ENCODE measurements around the gene AKAP8L.
"Not testable (repeated sequence)": the region's sequence is repeated elsewhere in the genome, so short reads cannot be mapped to it uniquely, and the experiment has no call there.

Gene AKAP8L

GRCh38 chr19:15374105-15374651 lies 44.6 kb downstream of the AKAP8L start:
- H3K27ac ChIP-seq (ENCODE audit: low read depth, low read length) = no peak overlapping the region
- H3K27me3 ChIP-seq (ENCODE audit: control insufficient read depth, insufficient read depth, low read length) = no peaks in the 10 kb centered on the region
- no peak overlapping the region for H3K9ac ChIP-seq (ENCODE audit: low read length)
- H3K4me3 ChIP-seq (ENCODE audit: low read length) = no peak overlapping the region
- H3K4me1 ChIP-seq (ENCODE audit: control insufficient read depth, insufficient read depth, low read length) = peaks cover 11% of the 10 kb centered on the region
- peaks cover 28% of the 10 kb centered on the region for H3K36me3 ChIP-seq (ENCODE audit: control insufficient read depth, insufficient read depth, low read length)

GRCh38 chr19:15373644-15374043 lies 45.1 kb downstream of the AKAP8L start:
- H3K27ac ChIP-seq (ENCODE audit: low read depth, low read length) = no peak overlapping the region
- H3K4me3 ChIP-seq (ENCODE audit: low read length) = no peak overlapping the region
- peaks cover 28% of the 10 kb centered on the region for H3K36me3 ChIP-seq (ENCODE audit: control insufficient read depth, insufficient read depth, low read length)
- no peaks in the 10 kb centered on the region for H3K27me3 ChIP-seq (ENCODE audit: control insufficient read depth, insufficient read depth, low read length)
- H3K9ac ChIP-seq (ENCODE audit: low read length) = no peak overlapping the region
- H3K4me1 ChIP-seq (ENCODE audit: control insufficient read depth, insufficient read depth, low read length) = peaks cover 11% of the 10 kb centered on the region

GRCh38 chr19:15372891-15373301 lies 45.9 kb downstream of the AKAP8L start:
- Histone ChIP-seq H3K4me1 (ENCODE audit: control insufficient read depth, insufficient read depth, low read length) (peaks cover 8% of the 10 kb centered on the region), H3K9ac (ENCODE audit: low read length) (no peak overlapping the region), H3K36me3 (ENCODE audit: control insufficient read depth, insufficient read depth, low read length) (peaks cover 33% of the 10 kb centered on the region), H3K4me3 (ENCODE audit: low read length) (no peak overlapping the region), H3K27ac (ENCODE audit: low read depth, low read length) (no peak overlapping the region), H3K27me3 (ENCODE audit: control insufficient read depth, insufficient read depth, low read length) (no peaks in the 10 kb centered on the region)

GRCh38 chr19:15372470-15372869 lies 46.3 kb downstream of the AKAP8L start:
- Histone ChIP-seq H3K9ac (ENCODE audit: low read length) (no peak overlapping the region), H3K27ac (ENCODE audit: low read depth, low read length) (no peak overlapping the region), H3K4me3 (ENCODE audit: low read length) (no peak overlapping the region), H3K4me1 (ENCODE audit: control insufficient read depth, insufficient read depth, low read length) (peaks cover 5% of the 10 kb centered on the region), H3K36me3 (ENCODE audit: control insufficient read depth, insufficient read depth, low read length) (peaks cover 38% of the 10 kb centered on the region), H3K27me3 (ENCODE audit: control insufficient read depth, insufficient read depth, low read length) (no peaks in the 10 kb centered on the region)

GRCh38 chr19:15371786-15372380 lies 46.9 kb downstream of the AKAP8L start:
- peaks cover under 1% of the 10 kb centered on the region for H3K4me1 ChIP-seq (ENCODE audit: control insufficient read depth, insufficient read depth, low read length)
- H3K9ac ChIP-seq (ENCODE audit: low read length) = no peak overlapping the region
- peaks cover 40% of the 10 kb centered on the region for H3K36me3 ChIP-seq (ENCODE audit: control insufficient read depth, insufficient read depth, low read length)
- H3K4me3 ChIP-seq (ENCODE audit: low read length) = no peak overlapping the region
- H3K27me3 ChIP-seq (ENCODE audit: control insufficient read depth, insufficient read depth, low read length) = no peaks in the 10 kb centered on the region
- H3K27ac ChIP-seq (ENCODE audit: low read depth, low read length) = no peak overlapping the region

GRCh38 chr19:15371119-15371518 lies 47.7 kb downstream of the AKAP8L start:
- no peak overlapping the region for H3K27ac ChIP-seq (ENCODE audit: low read depth, low read length)
- no peaks in the 10 kb centered on the region for H3K4me1 ChIP-seq (ENCODE audit: control insufficient read depth, insufficient read depth, low read length)
- no peaks in the 10 kb centered on the region for H3K27me3 ChIP-seq (ENCODE audit: control insufficient read depth, insufficient read depth, low read length)
- peaks cover 41% of the 10 kb centered on the region for H3K36me3 ChIP-seq (ENCODE audit: control insufficient read depth, insufficient read depth, low read length)
- H3K9ac ChIP-seq (ENCODE audit: low read length) = no peak overlapping the region
- no peak overlapping the region for H3K4me3 ChIP-seq (ENCODE audit: low read length)

GRCh38 chr19:15369594-15369891 lies 49.2 kb downstream of the AKAP8L start:
- no peak overlapping the region for H3K27ac ChIP-seq (ENCODE audit: low read depth, low read length)
- no peaks in the 10 kb centered on the region for H3K27me3 ChIP-seq (ENCODE audit: control insufficient read depth, insufficient read depth, low read length)
- no peaks in the 10 kb centered on the region for H3K4me1 ChIP-seq (ENCODE audit: control insufficient read depth, insufficient read depth, low read length)
- H3K9ac ChIP-seq (ENCODE audit: low read length) = no peak overlapping the region
- H3K4me3 ChIP-seq (ENCODE audit: low read length) = no peak overlapping the region
- peaks cover 49% of the 10 kb centered on the region for H3K36me3 ChIP-seq (ENCODE audit: control insufficient read depth, insufficient read depth, low read length)

GRCh38 chr19:15368798-15369593 lies 49.8 kb downstream of the AKAP8L start:
- no peaks in the 10 kb centered on the region for H3K4me1 ChIP-seq (ENCODE audit: control insufficient read depth, insufficient read depth, low read length)
- no peak overlapping the region for H3K27ac ChIP-seq (ENCODE audit: low read depth, low read length)
- H3K27me3 ChIP-seq (ENCODE audit: control insufficient read depth, insufficient read depth, low read length) = no peaks in the 10 kb centered on the region
- no peak overlapping the region for H3K4me3 ChIP-seq (ENCODE audit: low read length)
- peaks cover 49% of the 10 kb centered on the region for H3K36me3 ChIP-seq (ENCODE audit: control insufficient read depth, insufficient read depth, low read length)
- H3K9ac ChIP-seq (ENCODE audit: low read length) = no peak overlapping the region

GRCh38 chr19:15368051-15368632 lies 50.6 kb downstream of the AKAP8L start:
- Histone ChIP-seq H3K4me1 (ENCODE audit: control insufficient read depth, insufficient read depth, low read length) (no peaks in the 10 kb centered on the region), H3K36me3 (ENCODE audit: control insufficient read depth, insufficient read depth, low read length) (peaks cover 46% of the 10 kb centered on the region), H3K4me3 (ENCODE audit: low read length) (no peak overlapping the region), H3K27ac (ENCODE audit: low read depth, low read length) (no peak overlapping the region), H3K27me3 (ENCODE audit: control insufficient read depth, insufficient read depth, low read length) (no peaks in the 10 kb centered on the region), H3K9ac (ENCODE audit: low read length) (no peak overlapping the region)

- H3K4me1 ChIP-seq (ENCODE audit: control insufficient read depth, insufficient read depth, low read length) = no peaks in the 10 kb centered on the region
- H3K4me3 ChIP-seq (ENCODE audit: low read length) = no peak overlapping the region
- peaks cover 46% of the 10 kb centered on the region for H3K36me3 ChIP-seq (ENCODE audit: control insufficient read depth, insufficient read depth, low read length)
- H3K27me3 ChIP-seq (ENCODE audit: control insufficient read depth, insufficient read depth, low read length) = no peaks in the 10 kb centered on the region
- H3K27ac ChIP-seq (ENCODE audit: low read depth, low read length) = no peak overlapping the region
- no peak overlapping the region for H3K9ac ChIP-seq (ENCODE audit: low read length)
These were observed 51.3 kb downstream of the AKAP8L start for GRCh38 chr19:15367439-15367838.

- no peak overlapping the region for H3K27ac ChIP-seq (ENCODE audit: low read depth, low read length)
- peaks cover 39% of the 10 kb centered on the region for H3K36me3 ChIP-seq (ENCODE audit: control insufficient read depth, insufficient read depth, low read length)
- H3K27me3 ChIP-seq (ENCODE audit: control insufficient read depth, insufficient read depth, low read length) = no peaks in the 10 kb centered on the region
- H3K4me3 ChIP-seq (ENCODE audit: low read length) = no peak overlapping the region
- H3K9ac ChIP-seq (ENCODE audit: low read length) = no peak overlapping the region
- H3K4me1 ChIP-seq (ENCODE audit: control insufficient read depth, insufficient read depth, low read length) = no peaks in the 10 kb centered on the region
These were observed 53.5 kb downstream of the AKAP8L start for GRCh38 chr19:15365264-15365663.

GRCh38 chr19:15363791-15364190 lies 55.0 kb downstream of the AKAP8L start:
- H3K27me3 ChIP-seq (ENCODE audit: control insufficient read depth, insufficient read depth, low read length); H3K27ac ChIP-seq (ENCODE audit: low read depth, low read length); H3K4me1 ChIP-seq (ENCODE audit: control insufficient read depth, insufficient read depth, low read length); H3K4me3 ChIP-seq (ENCODE audit: low read length); H3K9ac ChIP-seq (ENCODE audit: low read length): not testable (repeated sequence)
- H3K36me3 ChIP-seq (ENCODE audit: control insufficient read depth, insufficient read depth, low read length) = peaks cover 35% of the 10 kb centered on the region
